Frontal cortex (tissue), 4 donors: Measurements from ENCODE around the gene ZNF232. TPM values are rescaled to one million over a fixed set of nuclear protein-coding genes. Genes with fewer than 3 reads are reported as not detected.
A peak's percentile ranks its signal among the peaks of the same experiment; 100 is the strongest.
"Not testable (repeated sequence)": the region's sequence is repeated elsewhere in the genome, so short reads cannot be mapped to it uniquely, and the experiment has no call there.

Experiments used
- DNase-seq, 2 donors: peaks; one replicate each; pipeline ENCODE4 v3.0.0; 2012; ENCODE audit warnings: low spot score in 2 of 2
- FAIRE-seq: peaks from 2 replicates; lab custom pipeline; 2012; peaks lifted over from hg19 to GRCh38; lab: Jason Lieb, UNC
- total RNA-seq: library from RNA; depleted of rRNA; stranded (reverse); fragments of >200 nt; gene quantifications from one replicate; pipeline ENCODE4 v1.2.3, GENCODE V29; 2014
- donor health status: control.
- donor health status: control.
- donor health status: control.

The ZNF232 gene
- 17.1 TPM for total RNA-seq

- no peak for FAIRE-seq
- peak; percentile 90 for DNase-seq
These were observed at the start of gene ZNF232 for GRCh38 chr17:5111402-5112204. Gene ZNF232, minus strand, starts transcription at chr17:5111878. Its CDS starts 56 bp downstream, at chr17:5111822.

- not testable (repeated sequence) for DNase-seq, FAIRE-seq
These were observed 49.0 kb upstream of the ZNF232 start for GRCh38 chr17:5160702-5161101.

GRCh38 chr17:5146122-5146521, 34.4 kb upstream of the ZNF232 start:
- not testable (repeated sequence) for FAIRE-seq, DNase-seq

- FAIRE-seq, DNase-seq: not testable (repeated sequence)
These were observed 31.2 kb upstream of the ZNF232 start for GRCh38 chr17:5142877-5143276.

GRCh38 chr17:5139458-5139732, 27.7 kb upstream of the ZNF232 start:
- FAIRE-seq (no peak), DNase-seq (no peak)

GRCh38 chr17:5138616-5139457, 27.2 kb upstream of the ZNF232 start:
- DNase-seq (no peak), FAIRE-seq (no peak)

- not testable (repeated sequence) for FAIRE-seq, DNase-seq
These were observed 26.5 kb upstream of the ZNF232 start for GRCh38 chr17:5138198-5138544.

- not testable (repeated sequence) for DNase-seq, FAIRE-seq
These were observed 26.0 kb upstream of the ZNF232 start for GRCh38 chr17:5137511-5138197.

GRCh38 chr17:5136580-5137412, 25.1 kb upstream of the ZNF232 start:
- FAIRE-seq, DNase-seq: not testable (repeated sequence)

- FAIRE-seq, result no peak
These were observed 24.3 kb upstream of the ZNF232 start for GRCh38 chr17:5135726-5136579.

GRCh38 chr17:5135131-5135712, 23.5 kb upstream of the ZNF232 start:
- FAIRE-seq, DNase-seq: not testable (repeated sequence)

More at GRCh38 chr17:5135726-5136579, 24.3 kb upstream of the ZNF232 start:
- no peak for DNase-seq

- not testable (repeated sequence) for FAIRE-seq, DNase-seq
These were observed 22.9 kb upstream of the ZNF232 start for GRCh38 chr17:5134571-5134970.

- DNase-seq, FAIRE-seq: not testable (repeated sequence)
These were observed 22.3 kb upstream of the ZNF232 start for GRCh38 chr17:5133961-5134360.

- FAIRE-seq (no peak), DNase-seq (no peak)
These were observed 21.6 kb upstream of the ZNF232 start for GRCh38 chr17:5133311-5133710.

GRCh38 chr17:5132503-5133225, 21.0 kb upstream of the ZNF232 start:
- DNase-seq, FAIRE-seq: not testable (repeated sequence)

- DNase-seq, FAIRE-seq: not testable (repeated sequence)
These were observed 20.3 kb upstream of the ZNF232 start for GRCh38 chr17:5131799-5132502.
